Ammon's horn (tissue), 1 donor: Measurements from ENCODE around the gene GOLGA8A.
"Not testable (repeated sequence)": the region's sequence is repeated elsewhere in the genome, so short reads cannot be mapped to it uniquely, and the experiment has no call there.

Source experiments
- DNase-seq: peaks from one replicate; pipeline ENCODE4 v3.0.0-alpha.2; 2016; ENCODE audit warnings: low spot score

Gene GOLGA8A

GRCh38 chr15:34437687-34438086 is at the start of gene GOLGA8A:
TSS of gene GOLGA8A (minus strand) at chr15:34437808. CDS start at chr15:34389691, 48,117 bp downstream.
- peak; percentile 62 for DNase-seq

GRCh38 chr15:34483644-34484043 is 46.0 kb upstream of the GOLGA8A start:
- no peak for DNase-seq

- DNase-seq, result no peak
Observed at GRCh38 chr15:34481370-34481769, 43.8 kb upstream of the GOLGA8A start.

GRCh38 chr15:34473840-34474239 is 36.2 kb upstream of the GOLGA8A start:
- DNase-seq, result no peak

GRCh38 chr15:34472947-34473346 is 35.3 kb upstream of the GOLGA8A start:
- no peak for DNase-seq

GRCh38 chr15:34470892-34471291 is 33.3 kb upstream of the GOLGA8A start:
- no peak for DNase-seq

- no peak for DNase-seq
Observed at GRCh38 chr15:34470091-34470490, 32.5 kb upstream of the GOLGA8A start.

GRCh38 chr15:34461730-34462129 is 24.1 kb upstream of the GOLGA8A start:
- DNase-seq, result no peak

GRCh38 chr15:34460451-34460850 is 22.8 kb upstream of the GOLGA8A start:
- DNase-seq, result no peak

GRCh38 chr15:34456658-34457057 is 19.1 kb upstream of the GOLGA8A start:
- DNase-seq, result no peak

GRCh38 chr15:34442891-34443290 is 5.3 kb upstream of the GOLGA8A start:
- no peak for DNase-seq

GRCh38 chr15:34439878-34440277 is 2.3 kb upstream of the GOLGA8A start:
- no peak for DNase-seq

- DNase-seq, result peak; percentile 35
Observed at GRCh38 chr15:34436956-34437442, 609 bp downstream of the GOLGA8A start.

GRCh38 chr15:34436126-34436955 is 1.3 kb downstream of the GOLGA8A start:
- no peak for DNase-seq

GRCh38 chr15:34435658-34436057 is 1.9 kb downstream of the GOLGA8A start:
- DNase-seq, result no peak

- DNase-seq, result no peak
Observed at GRCh38 chr15:34434627-34435305, 2.8 kb downstream of the GOLGA8A start.

GRCh38 chr15:34433956-34434626 is 3.5 kb downstream of the GOLGA8A start:
- not testable (repeated sequence) for DNase-seq

- DNase-seq, result peak; percentile 9
Observed at GRCh38 chr15:34430642-34431041, 7.0 kb downstream of the GOLGA8A start.

GRCh38 chr15:34423425-34424090 is 14.1 kb downstream of the GOLGA8A start:
- DNase-seq, result not testable (repeated sequence)

GRCh38 chr15:34420953-34421352 is 16.7 kb downstream of the GOLGA8A start:
- DNase-seq, result not testable (repeated sequence)

GRCh38 chr15:34418435-34418834 is 19.2 kb downstream of the GOLGA8A start:
- DNase-seq, result not testable (repeated sequence)

GRCh38 chr15:34409511-34409910 is 28.1 kb downstream of the GOLGA8A start:
- not testable (repeated sequence) for DNase-seq
